IMR-90 (cell line): ENCODE data around the gene TIGD3. TPM values are rescaled to one million over a fixed set of nuclear protein-coding genes. Genes with fewer than 3 reads are reported as not detected.

Experiments used
- ATAC-seq: fragments of 200-7000 bp; cut with Tn5 transposase; 2 replicates; pipeline ENCODE4 v1.9.1; 2020; ENCODE audit warnings: low read depth, mild to moderate bottlenecking, moderate library complexity
- BruUV-seq: library from RNA; stranded (reverse); fragments of 400-500 nt; replicated peaks from 2 replicates; lab custom pipeline; 2021; lab: Mats Ljungman, UMichigan
- CTCF ChIA-PET: fragments of 300-600 bp; formaldehyde crosslinking; extraction: SDS; loops from one replicate; lab custom pipeline; 2021; ENCODE audit warnings: antibody characterized with exemption; lab: Yijun Ruan, JAX
- POLR2A ChIA-PET: fragments of 300-600 bp; sonication (Branson Sonifier 250); formaldehyde crosslinking; loops from one replicate; lab custom pipeline; 2022; ENCODE audit warnings: antibody characterized with exemption; ENCODE audit not compliant: unreplicated experiment; lab: Charles Lee
- DNase-seq: peaks from one replicate; pipeline ENCODE4 v3.0.0; 2013
- H2AFZ ChIP-seq: replicated peaks from 2 replicates; pipeline ENCODE3; 2013; ENCODE audit warnings: low read length, mild to moderate bottlenecking; ENCODE audit not compliant: poor library complexity
- H2AK5ac ChIP-seq: 2 replicates; pipeline ENCODE4 v1.6.1; 2013; ENCODE audit warnings: low read depth, low read length, inconsistent platforms
- H2AK9ac ChIP-seq: replicated peaks from 2 replicates; pipeline ENCODE3; 2013; ENCODE audit warnings: mild to moderate bottlenecking, low read depth, low read length, moderate library complexity; ENCODE audit not compliant: poor library complexity
- H2BK120ac ChIP-seq: 2 replicates; pipeline ENCODE4 v1.6.1; 2013; ENCODE audit warnings: low read depth, low read length, inconsistent platforms
- H2BK15ac ChIP-seq: 3 replicates; pipeline ENCODE4 v1.6.1; 2013; ENCODE audit warnings: low read depth, low read length, inconsistent platforms
- H2BK20ac ChIP-seq: 2 replicates; pipeline ENCODE4 v1.6.1; 2013; ENCODE audit warnings: low read depth, mild to moderate bottlenecking, inconsistent platforms, low read length, moderate library complexity
- H2BK5ac ChIP-seq: 2 replicates; pipeline ENCODE4 v1.6.1; 2013; ENCODE audit warnings: mild to moderate bottlenecking, low read depth, low read length, inconsistent platforms; ENCODE audit not compliant: poor library complexity, severe bottlenecking
- H3K14ac ChIP-seq: replicated peaks from 2 replicates; pipeline ENCODE4 v1.6.1; 2013; ENCODE audit warnings: low read depth, low read length, inconsistent platforms
- H3K18ac ChIP-seq: 2 replicates; pipeline ENCODE4 v1.6.1; 2013; ENCODE audit warnings: low read depth, low read length, control low read depth
- H3K23ac ChIP-seq: 2 replicates; pipeline ENCODE4 v1.6.1; 2013; ENCODE audit warnings: low read depth, low read length, inconsistent platforms
- H3K27ac ChIP-seq: 2 replicates; pipeline ENCODE4 v1.5.1; 2013; ENCODE audit warnings: mild to moderate bottlenecking, control low read depth, low read length; ENCODE audit not compliant: insufficient read depth
- H3K27me3 ChIP-seq: 2 replicates; pipeline ENCODE4 v1.6.1; 2013; ENCODE audit warnings: low read length; ENCODE audit not compliant: control insufficient read depth, insufficient read depth
- H3K36me3 ChIP-seq: 2 replicates; pipeline ENCODE4 v1.6.1; 2013; ENCODE audit warnings: low read length, mixed read lengths; ENCODE audit not compliant: control insufficient read depth, insufficient read depth
- H3K4ac ChIP-seq: 2 replicates; pipeline ENCODE4 v1.6.1; 2013; ENCODE audit warnings: low read depth, low read length, inconsistent platforms
- H3K4me1 ChIP-seq: 2 replicates; pipeline ENCODE4 v1.6.1; 2013; ENCODE audit warnings: low read length, mixed read lengths; ENCODE audit not compliant: control insufficient read depth, insufficient read depth
- H3K4me2 ChIP-seq: 2 replicates; pipeline ENCODE4 v1.6.1; 2013; ENCODE audit warnings: low read depth, mild to moderate bottlenecking, control low read depth, low read length, moderate library complexity
- H3K4me3 ChIP-seq: 2 replicates; pipeline ENCODE4 v1.5.1; 2013; ENCODE audit warnings: low read depth, mild to moderate bottlenecking, control low read depth, low read length, moderate library complexity; ENCODE audit not compliant: insufficient read depth
- H3K56ac ChIP-seq: 2 replicates; pipeline ENCODE4 v1.6.1; 2013; ENCODE audit warnings: low read length, inconsistent platforms; ENCODE audit not compliant: insufficient read depth; ENCODE audit errors: extremely low read depth
- H3K79me1 ChIP-seq, 2 experiments: 2 replicates each; pipeline ENCODE4 v1.6.1; 2013; ENCODE audit warnings: low read length in 2 of 2, inconsistent platforms in 1 of 2, low read depth in 1 of 2
- H3K9ac ChIP-seq: 2 replicates; pipeline ENCODE4 v1.6.1; 2013; ENCODE audit warnings: low read depth, low read length, control low read depth
- H3K9me1 ChIP-seq: 2 replicates; pipeline ENCODE4 v1.6.1; 2013; ENCODE audit warnings: low read length, inconsistent platforms; ENCODE audit not compliant: insufficient read depth
- H3K9me3 ChIP-seq: 2 replicates; pipeline ENCODE4 v1.6.1; 2013; ENCODE audit warnings: low read length; ENCODE audit not compliant: control insufficient read depth, insufficient read depth
- H4K20me1 ChIP-seq: 2 replicates; pipeline ENCODE4 v1.6.1; 2013; ENCODE audit warnings: low read length, inconsistent platforms; ENCODE audit not compliant: insufficient read depth
- H4K5ac ChIP-seq: 2 replicates; pipeline ENCODE4 v1.6.1; 2013; ENCODE audit warnings: mild to moderate bottlenecking, low read depth, low read length, control low read depth
- H4K8ac ChIP-seq, 2 experiments: 2 replicates each; pipeline ENCODE4 v1.6.1; 2013; ENCODE audit warnings: low read depth in 2 of 2, low read length in 2 of 2, control low read depth in 1 of 2, inconsistent platforms in 1 of 2
- H4K91ac ChIP-seq: 2 replicates; pipeline ENCODE4 v1.6.1; 2013; ENCODE audit warnings: low read depth, low read length, inconsistent platforms; ENCODE audit not compliant: insufficient read depth
- BHLHE40 ChIP-seq: fragments of 150-350 bp; IDR thresholded peaks from 2 replicates; pipeline ENCODE4 v1.6.1; 2016; ENCODE audit warnings: mild to moderate bottlenecking, low read depth, low read length
- CTCF ChIP-seq: conservative IDR thresholded peaks from 2 replicates; pipeline ENCODE4 v1.5.1; 2012; ENCODE audit warnings: mild to moderate bottlenecking, low read depth, low read length, improper control_type of control experiment
- ELK1 ChIP-seq: fragments of 150-350 bp; IDR thresholded peaks from 2 replicates; pipeline ENCODE4 v1.6.1; 2016; ENCODE audit warnings: low read depth, mild to moderate bottlenecking, low read length, moderate library complexity, borderline replicate concordance
- MAFK ChIP-seq: IDR thresholded peaks from 2 replicates; pipeline ENCODE4 v1.6.1; 2012; ENCODE audit warnings: low read depth, low read length, improper control_type of control experiment
- MAZ ChIP-seq: IDR thresholded peaks from 2 replicates; pipeline ENCODE4 v1.6.1; 2012; ENCODE audit warnings: low read depth, mild to moderate bottlenecking, low read length, improper control_type of control experiment, moderate library complexity, borderline replicate concordance
- NFE2L2 ChIP-seq: fragments of 150-350 bp; IDR thresholded peaks from 2 replicates; pipeline ENCODE4 v1.6.1; 2016; ENCODE audit warnings: low read depth, mild to moderate bottlenecking, low read length
- RAD21 ChIP-seq: IDR thresholded peaks from 2 replicates; pipeline ENCODE4 v1.6.1; 2012; ENCODE audit warnings: low read length, improper control_type of control experiment
- RCOR1 ChIP-seq: IDR thresholded peaks from 2 replicates; pipeline ENCODE4 v1.6.1; 2012; ENCODE audit warnings: mild to moderate bottlenecking, low read length, improper control_type of control experiment; ENCODE audit not compliant: insufficient replicate concordance
- RFX5 ChIP-seq: IDR thresholded peaks from 2 replicates; pipeline ENCODE4 v1.8.0; 2012; ENCODE audit warnings: low read depth, mild to moderate bottlenecking, low read length, moderate library complexity
- SMC3 ChIP-seq: fragments of 150-350 bp; IDR thresholded peaks from 2 replicates; pipeline ENCODE4 v1.6.1; 2016; ENCODE audit warnings: low read depth, mild to moderate bottlenecking, antibody characterized with exemption, low read length, moderate library complexity
- WGBS, 2 experiments: methylation state at CpG; one replicate each; pipeline versions ENCODE4 v1.1.5 to v1.1.7; 2013; ENCODE audit warnings: missing lambda C conversion rate in 2 of 2; ENCODE audit not compliant: insufficient read length in 1 of 2; ENCODE audit errors: extremely low coverage in 2 of 2; 5-methylcytosine and 5-hydroxymethylcytosine counted together
- dilution Hi-C: fragments of 300-500 bp; cut with HindIII; formaldehyde crosslinking; loops from one replicate; pipeline ENCODE4 v1.14.3; 2018; ENCODE audit warnings: low sequenced_read_pairs; ENCODE audit not compliant: unreplicated experiment
- in situ Hi-C: fragments of 300-500 bp; cut with MboI; formaldehyde crosslinking; loops from 3 replicates; pipeline ENCODE4 v1.14.3; 2019; ENCODE audit warnings: low sequenced_read_pairs, inconsistent platforms, mixed read lengths
- intact Hi-C: fragments of 100-400 bp; cut with micrococcal nuclease; formaldehyde crosslinking; loops from 2 replicates; pipeline ENCODE4 v1.10.0; 2022
- polyA plus RNA-seq, 3 experiments: library from polyadenylated mRNA; depleted of rRNA; stranded (reverse); fragments of >200 nt; gene quantifications; 2 replicates each; pipeline ENCODE4 v1.2.3, GENCODE V29; 2012; ENCODE audit warnings: low replicate concordance in 1 of 3
- total RNA-seq: library from RNA; depleted of rRNA; stranded (reverse); fragments of >200 nt; gene quantifications from 2 replicates; pipeline ENCODE4 v1.2.3, GENCODE V29; 2012
- TF ChIP-seq, protein P1 (sequence below): fragments of 150-350 bp; IDR thresholded peaks from 2 replicates; pipeline ENCODE4 v1.6.1; 2017; ENCODE audit warnings: mild to moderate bottlenecking, antibody characterized with exemption, low read length, low read depth

TIGD3 gene
- total and polyA plus RNA-seq, 2 of the 4 experiments (the other 2 are of a cell fraction) = 0.12 TPM; not detected in 1

- TF ChIP-seq RCOR1 (no peak), CTCF (no peak)
Measured at GRCh38 chr11:65401073-65401802, 46.7 kb downstream of the TIGD3 start (continued).

GRCh38 chr11:65401803-65402248, 47.3 kb downstream of the TIGD3 start:
- Histone ChIP-seq H4K5ac (no peak overlapping the region), H3K9me1 (peaks cover 4% of the 10 kb centered on the region), H3K23ac (no peak overlapping the region), H4K20me1 (peaks cover 7% of the 10 kb centered on the region), H3K4me2 (no peak overlapping the region), H3K27me3 (no peaks in the 10 kb centered on the region), H3K4me1 (0 out of 2 replicates have a peak, but pooled peaks cover 1% of the 10 kb centered on the region), H3K4me3 (no peak overlapping the region), H3K79me1 (peaks cover 9 to 32% of the 10 kb centered on the region in 2 experiments), H2BK15ac (no peak overlapping the region), H3K56ac (no peak overlapping the region), H2AFZ (no peak overlapping the region), H3K9ac (no peak overlapping the region), H4K91ac (no peak overlapping the region), H3K27ac (no peak overlapping the region), H3K14ac (no peak overlapping the region), H2BK20ac (no peak overlapping the region), H3K4ac (no peak overlapping the region), H2AK9ac (no peak overlapping the region), H4K8ac (no peak overlapping the region), H3K9me3 (no peaks in the 10 kb centered on the region), H2BK120ac (no peak overlapping the region), H3K36me3 (peaks cover 63% of the 10 kb centered on the region), H3K18ac (no peak overlapping the region), H2AK5ac (no peak overlapping the region), H2BK5ac (no peak overlapping the region)
- ATAC-seq (no peak), DNase-seq (no peak)
- in situ Hi-C loops (no loop called here), intact Hi-C loops (no loop called here), dilution Hi-C loops (no loop called here)
- no TSS peak for BruUV-seq
- WGBS, 2 experiments = no CpG with 5 or more reads among the region's 10 CpGs
- POLR2A ChIA-PET = no interaction called here
- CTCF ChIA-PET = no interaction called here
- TF ChIP-seq RCOR1 (no peak), MAFK (no peak), MAZ (no peak), ELK1 (no peak), SMC3 (no peak), BHLHE40 (no peak), RAD21 (no peak), RFX5 (no peak), NFE2L2 (no peak)
- TF ChIP-seq, protein P1, sequence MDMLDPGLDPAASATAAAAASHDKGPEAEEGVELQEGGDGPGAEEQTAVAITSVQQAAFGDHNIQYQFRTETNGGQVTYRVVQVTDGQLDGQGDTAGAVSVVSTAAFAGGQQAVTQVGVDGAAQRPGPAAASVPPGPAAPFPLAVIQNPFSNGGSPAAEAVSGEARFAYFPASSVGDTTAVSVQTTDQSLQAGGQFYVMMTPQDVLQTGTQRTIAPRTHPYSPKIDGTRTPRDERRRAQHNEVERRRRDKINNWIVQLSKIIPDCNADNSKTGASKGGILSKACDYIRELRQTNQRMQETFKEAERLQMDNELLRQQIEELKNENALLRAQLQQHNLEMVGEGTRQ = no peak
